Stimulated activated CD4-positive, alpha-beta T cell treated with anti-CD3 and anti-CD28 coated beads, Interleukin-15, amount 100 ng/mL, for 48 hours (primary cell): ENCODE measurements around the gene SLC44A1.

Experiments
- DNase-seq, 2 donors: peaks; one replicate each; pipeline ENCODE4 v3.0.0-alpha.2; 2020; ENCODE audit warnings: low read depth in 2 of 2

Gene SLC44A1

GRCh38 chr9:105302728-105303127 is 58.3 kb downstream of the SLC44A1 start:
- DNase-seq = no peak

DNA sequence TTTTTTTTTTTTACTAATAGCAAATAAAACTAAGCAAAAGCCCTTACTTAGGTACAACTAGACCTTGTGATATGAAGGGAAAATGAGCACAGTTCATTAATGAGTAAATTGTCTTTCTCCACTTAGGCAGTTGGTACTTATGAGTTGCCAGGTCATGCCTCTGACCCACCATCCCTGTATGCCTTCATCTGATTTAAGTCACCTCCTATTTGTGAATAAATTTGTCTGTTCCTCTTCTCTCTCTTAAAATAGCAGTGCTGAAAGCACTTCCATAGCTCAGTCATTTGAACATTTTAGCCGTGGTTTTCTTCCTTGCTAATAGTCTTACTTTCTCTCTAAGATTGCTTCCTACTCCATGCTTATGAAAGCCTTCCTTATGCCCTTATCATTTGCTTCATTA is 61.4 kb downstream of the SLC44A1 start:
- no peak for DNase-seq

GRCh38 chr9:105306351-105307140 is 62.1 kb downstream of the SLC44A1 start:
- DNase-seq = no peak

- DNase-seq = no peak
Measured at GRCh38 chr9:105307591-105308130, 63.2 kb downstream of the SLC44A1 start.

DNA sequence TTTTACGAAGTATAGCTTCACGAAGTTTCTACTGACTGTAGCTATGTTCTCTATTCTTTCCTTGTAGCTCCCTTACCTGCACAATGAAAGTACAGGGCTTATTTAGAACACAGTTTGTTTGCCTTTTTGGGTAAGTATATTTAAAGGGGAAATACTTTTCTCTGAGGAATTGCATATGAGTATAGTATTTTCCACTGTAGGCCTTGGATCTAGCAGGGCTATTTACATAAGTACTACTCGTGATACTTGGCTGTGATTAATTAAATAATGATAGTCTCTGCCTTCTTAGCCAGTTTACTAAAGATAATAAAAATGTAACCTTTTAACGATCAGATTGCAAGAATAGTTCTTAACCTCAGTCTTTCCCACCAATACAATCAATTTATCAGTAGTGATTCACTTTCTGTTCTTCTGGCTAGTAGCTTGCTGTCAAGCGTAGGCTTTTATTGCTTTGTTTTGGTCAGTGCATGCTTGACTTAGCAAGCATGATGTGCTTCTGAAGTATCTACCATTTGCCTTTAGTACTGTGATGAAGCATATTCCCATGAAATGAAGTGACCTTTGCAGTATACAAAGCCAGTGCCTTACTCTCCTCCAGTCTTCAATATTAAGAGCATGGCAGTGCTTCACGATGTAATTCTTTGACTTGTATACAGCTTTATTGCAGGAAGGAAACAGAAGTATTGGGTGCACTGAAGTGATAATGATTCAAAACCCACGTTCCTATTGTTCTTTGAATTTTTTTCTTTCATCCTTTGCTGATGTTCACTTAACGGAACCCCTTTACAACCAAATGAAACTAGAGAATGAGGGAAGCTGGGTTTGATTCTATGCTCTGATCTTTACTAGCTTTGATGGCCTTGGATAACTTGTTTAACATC is 64.2 kb downstream of the SLC44A1 start:
- no peak for DNase-seq

DNA sequence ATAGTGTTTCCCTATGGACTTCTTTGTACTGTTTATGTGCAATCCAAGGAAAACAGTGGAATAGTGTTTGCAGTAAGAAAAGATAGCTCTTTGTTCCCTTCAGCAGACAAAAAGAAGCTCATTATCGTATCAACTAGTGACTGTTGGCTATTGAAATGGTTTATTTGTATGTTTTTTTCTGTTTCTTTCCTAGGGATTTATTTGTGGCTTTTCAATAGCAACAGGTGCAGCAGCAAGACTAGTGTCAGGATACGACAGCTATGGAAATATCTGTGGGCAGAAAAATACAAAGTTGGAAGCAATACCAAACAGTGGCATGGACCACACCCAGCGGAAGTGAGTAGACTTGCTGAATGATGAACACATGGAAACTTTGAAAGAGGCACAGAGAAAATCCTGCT is 65.1 kb downstream of the SLC44A1 start:
- no peak for DNase-seq

DNA sequence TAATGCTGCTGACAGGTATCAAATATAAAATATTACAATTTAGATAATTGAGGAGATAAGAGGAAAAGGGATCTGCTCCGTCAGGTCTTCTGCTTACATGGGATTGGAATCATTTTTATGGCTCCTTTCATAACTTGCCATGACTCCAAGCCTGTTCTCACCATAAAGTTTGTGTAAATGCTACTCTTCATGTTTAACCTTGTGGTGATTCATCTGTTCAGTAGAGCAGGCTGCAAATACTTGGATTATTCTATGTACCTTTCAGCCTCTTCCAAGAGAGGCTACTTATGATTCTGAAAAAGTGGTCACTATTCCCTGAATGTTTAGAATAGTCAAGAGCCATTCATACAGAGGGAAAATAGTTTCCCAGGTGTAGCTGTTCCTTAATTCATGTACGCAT is 66.9 kb downstream of the SLC44A1 start:
- no peak for DNase-seq

- no peak for DNase-seq
Measured at GRCh38 chr9:105313238-105313637, 68.8 kb downstream of the SLC44A1 start.

- DNase-seq = no peak
Measured at GRCh38 chr9:105316703-105317102, 72.3 kb downstream of the SLC44A1 start.

- DNase-seq = no peak
Measured at GRCh38 chr9:105318729-105319191, 74.3 kb downstream of the SLC44A1 start.

DNA sequence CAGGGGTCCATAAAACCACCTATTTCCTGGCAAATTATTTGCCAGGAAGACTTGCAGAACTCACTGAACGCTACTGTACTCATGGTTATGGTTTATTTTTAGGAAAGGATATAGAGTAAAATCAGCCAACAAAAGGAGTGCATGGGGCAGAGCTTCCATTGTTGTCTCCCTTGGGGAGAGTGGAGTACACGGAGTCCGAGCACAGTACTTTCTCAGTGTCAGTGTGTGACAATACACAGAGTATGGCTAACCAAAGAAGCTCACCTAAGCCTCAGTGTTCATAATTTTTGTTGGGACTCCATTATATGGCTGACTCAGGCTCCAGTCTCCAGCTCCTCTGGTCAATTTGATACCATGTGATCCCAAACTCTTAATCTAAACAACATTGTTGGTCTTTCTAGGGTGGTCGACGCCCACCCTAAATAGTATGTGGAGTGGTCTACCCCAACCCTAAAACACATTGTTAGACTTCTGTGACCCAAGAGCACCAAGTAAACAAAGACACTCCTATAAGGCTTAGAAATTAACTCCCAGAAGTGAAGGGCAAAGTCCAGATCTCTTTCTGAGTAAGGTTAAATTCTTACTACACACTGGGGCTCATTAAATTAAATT is 74.9 kb downstream of the SLC44A1 start:
- no peak for DNase-seq

- no peak for DNase-seq
Measured at GRCh38 chr9:105320568-105320967, 76.1 kb downstream of the SLC44A1 start.

DNA sequence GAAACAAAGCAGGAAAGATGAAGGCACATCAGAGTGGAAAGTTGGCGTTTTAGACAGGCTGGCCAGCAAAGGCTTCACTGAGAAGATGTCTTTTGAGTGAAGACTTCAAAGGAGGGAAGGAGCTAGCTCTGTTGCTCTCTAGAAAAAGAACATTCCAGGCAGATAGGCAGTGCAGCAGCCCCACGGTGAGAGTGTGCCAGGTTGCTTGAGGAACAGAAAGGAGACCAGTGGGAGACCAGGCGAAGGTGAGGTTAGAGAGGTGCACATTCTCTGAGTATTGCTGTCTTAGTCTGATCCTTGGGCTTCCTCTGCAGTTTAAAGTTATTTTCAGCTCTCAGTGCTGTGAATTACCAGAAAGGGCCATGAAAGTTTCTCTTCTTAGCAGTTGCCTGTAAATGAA is 83.8 kb downstream of the SLC44A1 start:
- DNase-seq = no peak

DNA sequence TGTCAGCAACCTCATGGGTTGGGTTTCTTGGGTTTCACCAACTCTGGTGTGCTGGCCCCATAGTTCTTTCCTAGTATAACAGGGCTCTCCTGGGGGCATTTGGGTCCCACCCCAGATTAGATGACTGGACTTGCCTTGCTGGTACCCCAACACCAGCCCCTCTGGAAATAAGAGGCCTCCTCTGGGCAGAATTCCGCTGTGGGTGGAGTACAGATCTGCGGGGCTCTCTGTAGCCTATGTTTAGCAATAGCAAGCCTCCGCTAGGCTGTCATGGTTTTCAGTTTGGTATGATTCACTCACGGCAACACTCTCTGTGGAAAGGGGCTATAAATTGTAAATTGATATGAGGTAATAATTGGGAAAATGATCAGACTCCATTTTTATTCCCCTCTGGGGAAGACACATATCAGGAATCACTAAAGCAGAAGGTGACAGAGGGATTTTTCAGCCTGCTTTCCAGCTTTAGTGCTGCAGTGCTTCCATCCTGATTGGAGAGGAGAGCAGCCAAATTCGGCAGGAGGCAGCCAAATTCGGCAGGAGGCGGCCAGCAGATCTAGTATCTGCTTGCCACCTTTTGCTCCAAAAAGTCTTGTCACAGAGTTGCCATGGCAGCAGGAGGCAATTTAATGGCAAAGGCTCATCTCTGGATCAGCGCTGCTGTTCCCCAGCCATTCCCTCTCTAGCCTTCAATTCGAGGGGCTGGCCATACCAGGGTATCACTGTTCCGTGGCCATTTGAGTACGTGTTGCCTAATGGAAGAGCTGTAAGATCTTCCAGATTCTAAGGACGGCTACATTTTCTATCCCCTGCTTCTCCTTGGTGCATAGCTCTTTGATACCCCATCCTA is 84.6 kb downstream of the SLC44A1 start:
- DNase-seq = no peak

DNA sequence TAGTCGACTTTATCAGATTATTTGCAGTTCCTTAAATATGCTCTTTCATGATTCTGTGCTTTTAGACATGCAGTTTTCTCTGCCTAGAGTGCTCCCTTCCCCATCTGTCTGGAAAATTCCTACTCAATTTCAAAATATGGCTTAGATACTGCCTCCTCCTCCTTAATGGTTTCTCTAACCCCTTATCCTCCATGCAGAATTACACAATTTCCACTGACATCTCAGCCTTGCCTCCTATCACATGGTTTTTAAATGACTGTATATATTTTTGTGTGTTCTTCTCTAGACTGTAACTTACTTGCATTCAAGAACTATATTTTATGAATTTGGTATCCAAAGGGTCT is 85.2 kb downstream of the SLC44A1 start:
- no peak for DNase-seq

DNA sequence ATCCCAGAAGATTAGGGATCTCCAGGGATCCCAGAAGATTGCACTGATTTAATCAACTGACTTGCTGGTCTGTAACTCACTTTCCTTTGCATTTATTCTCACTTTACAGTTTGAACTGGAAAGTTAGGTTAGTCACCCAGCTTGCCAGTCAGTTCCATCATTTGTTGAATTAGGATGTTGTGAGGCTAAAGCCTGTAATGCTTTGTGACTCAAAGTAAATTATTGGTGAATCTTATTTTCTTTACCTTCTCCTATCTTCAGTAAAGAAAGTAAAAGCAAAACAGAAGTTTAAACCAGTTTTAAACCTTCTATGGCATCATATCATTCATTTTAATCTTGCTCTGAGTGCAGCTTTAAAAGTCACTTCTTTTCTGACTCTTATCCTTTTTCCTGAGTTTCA is 85.8 kb downstream of the SLC44A1 start:
- no peak for DNase-seq

GRCh38 chr9:105330755-105331154 is 86.3 kb downstream of the SLC44A1 start:
- no peak for DNase-seq

DNA sequence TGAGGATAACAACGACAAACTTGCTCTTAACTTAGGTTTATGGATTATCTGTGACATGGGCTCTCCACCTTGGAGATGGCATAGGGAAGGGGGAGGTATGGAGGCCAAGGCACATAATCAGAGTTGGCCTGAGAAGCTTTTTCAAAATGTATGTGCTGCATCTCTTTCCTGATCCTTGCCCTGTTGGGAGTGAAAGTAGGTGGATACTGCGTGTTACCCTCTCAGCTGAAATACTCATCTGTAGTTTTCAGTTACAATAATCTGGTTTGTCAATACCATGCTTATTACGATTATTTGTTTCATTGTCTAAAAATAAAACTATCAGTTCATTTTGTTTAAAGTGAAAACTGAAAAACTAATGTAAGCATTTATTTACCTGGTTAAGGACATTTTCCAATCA is 86.7 kb downstream of the SLC44A1 start:
- DNase-seq = no peak

DNA sequence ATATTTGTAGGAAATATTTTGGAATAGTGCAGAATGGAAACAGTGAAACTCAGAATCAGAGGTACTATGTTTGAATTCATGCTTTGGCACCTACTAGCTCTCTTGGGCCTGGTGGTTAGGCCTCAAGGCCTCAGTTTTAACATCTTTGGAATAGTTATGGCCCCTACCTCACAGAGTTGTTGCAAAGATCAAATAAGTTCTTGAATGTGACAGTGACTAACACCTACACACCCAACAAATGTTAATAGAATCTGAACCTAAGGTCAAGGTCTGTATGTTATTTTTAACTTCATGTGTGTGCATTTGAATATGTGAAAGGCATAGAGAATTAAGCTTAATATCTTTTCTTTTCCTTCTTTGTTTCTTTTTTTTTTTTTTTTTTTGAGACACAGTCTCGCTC is 87.3 kb downstream of the SLC44A1 start:
- DNase-seq = no peak

DNA sequence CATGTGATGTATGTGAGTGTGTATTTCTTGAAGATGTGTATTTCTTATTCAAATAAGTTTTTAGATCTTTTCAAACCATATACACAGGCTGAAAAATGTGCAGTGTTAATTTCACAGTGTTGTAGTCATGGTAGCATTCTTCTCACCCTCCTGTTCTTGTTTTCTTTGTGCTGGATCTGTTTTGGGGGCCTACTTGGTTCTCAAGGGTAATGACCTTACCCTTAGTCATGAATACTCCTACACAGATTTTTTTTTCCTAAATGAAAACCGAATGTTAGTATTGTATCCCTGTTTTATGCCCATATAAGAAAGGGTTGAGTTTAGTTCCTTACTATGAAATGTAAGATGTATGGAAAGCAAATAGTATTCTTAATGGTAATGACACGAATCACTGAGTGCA is 88.0 kb downstream of the SLC44A1 start:
- no peak for DNase-seq

GRCh38 chr9:105333076-105333475 is 88.6 kb downstream of the SLC44A1 start:
- DNase-seq = no peak
